GM23248 (cell line): Measurements from ENCODE around the gene ATG3.

Experiments
- EZH2 ChIP-seq: fragments of 200-600 bp; sonication (generic); IDR thresholded peaks from 2 replicates; pipeline ENCODE4 v1.6.1; 2018; ENCODE audit warnings: antibody characterized with exemption, mild to moderate bottlenecking; ENCODE audit not compliant: insufficient read depth, poor library complexity, severe bottlenecking
- EZH2phosphoT487 ChIP-seq: fragments of 200-600 bp; sonication (generic); IDR thresholded peaks from 2 replicates; pipeline ENCODE4 v1.6.1; 2018; ENCODE audit warnings: antibody characterized with exemption, moderate library complexity, mild to moderate bottlenecking, low read depth; ENCODE audit not compliant: insufficient read depth

DNA sequence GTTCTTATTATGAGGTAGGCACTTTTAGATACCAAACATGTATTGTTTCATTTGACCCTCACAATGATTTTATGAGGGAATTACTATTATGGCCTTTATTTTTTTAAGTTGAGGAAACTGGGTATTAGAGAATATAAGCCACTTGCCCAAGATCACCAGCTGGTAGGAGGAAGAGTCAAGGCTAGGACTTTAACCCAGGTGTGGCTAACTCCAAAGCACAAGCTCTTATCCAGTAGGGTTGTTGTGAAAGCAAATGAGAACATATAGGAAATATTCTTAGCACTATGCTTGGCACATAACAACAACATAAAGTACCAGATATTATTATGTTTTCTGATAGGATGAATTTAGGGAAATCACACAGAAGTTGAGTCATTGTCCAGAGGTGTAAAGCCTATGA, 70.4 kb downstream of the ATG3 start:
- TF ChIP-seq EZH2phosphoT487 = no peak
- TF ChIP-seq EZH2 = no peak
